ENCODE data around the gene MCRIP1. TPM values are rescaled to one million over a fixed set of nuclear protein-coding genes. Genes with fewer than 3 reads are reported as not detected.
A peak's percentile ranks its signal among the peaks of the same experiment; 100 is the strongest.

MCRIP1 gene
- total and polyA plus RNA-seq, 2 of the 8 experiments (the other 6 are each of a cell fraction or from before 2014, with no cell fraction given) = 103 to 151 TPM

- Histone ChIP-seq H3K9ac (replicated peaks in 1 of 4; ENCODE audit: extremely low read depth in 1 of 4, low read depth in 3 of 4, low read length in 3 of 4) (no peak overlapping the region), H3K79me2 (ENCODE audit: control insufficient read depth in 1 of 2, insufficient read depth in 2 of 2, low read length in 2 of 2) (no peaks in the 10 kb centered on the region), H2BK20ac (ENCODE audit: low read length) (no peak overlapping the region), H3K27me3 (replicated peaks in 1 of 4; ENCODE audit: control insufficient read depth in 3 of 4, extremely low read depth in 1 of 4, insufficient read depth in 3 of 4, low read length in 3 of 4) (peaks cover 11 to 25% (median 19%) of the 10 kb centered on the region in 4 experiments), H2AK5ac (ENCODE audit: low read depth, low read length) (0 out of 2 replicates have a peak overlapping the region, but pooled peaks have one; percentile 53), H3K18ac (ENCODE audit: extremely low read depth, low read length) (no peak overlapping the region; the same call in 1 of the 2 replicates), H2BK120ac (replicated peaks; ENCODE audit: low read depth, low read length) (no peak overlapping the region), H4K20me1 (replicated peaks in 1 of 2; ENCODE audit: control insufficient read depth in 1 of 2, insufficient read depth in 2 of 2, low read length in 2 of 2) (peaks cover 0 to 4% of the 10 kb centered on the region in 2 experiments), H3K56ac (replicated peaks; ENCODE audit: insufficient read length, low read depth, low read length) (no peak overlapping the region), H3K23me2 (ENCODE audit: low read depth, low read length) (peaks cover 2% of the 10 kb centered on the region; the same call in 1 of the 2 replicates), H3K4me3 (ENCODE audit: extremely low read depth in 1 of 4, insufficient read depth in 2 of 4, low read depth in 3 of 4, low read length in 4 of 4) (no peak overlapping the region), H3K4me1 (replicated peaks in 1 of 4; ENCODE audit: control insufficient read depth in 3 of 4, insufficient read depth in 4 of 4, low read length in 3 of 4) (no peaks in the 10 kb centered on the region; a peak in 2 of 7 replicates), H2BK12ac (ENCODE audit: low read depth, low read length) (no peak overlapping the region), H3K27ac (ENCODE audit: low read depth, low read length) (no peak overlapping the region), H4K91ac (replicated peaks; ENCODE audit: insufficient read length, low read length) (no peak overlapping the region), H2BK5ac (ENCODE audit: low read depth, low read length) (peak overlapping the region; percentile 52; the same call in 1 of the 2 replicates), H3K79me1 (ENCODE audit: low read depth, low read length) (no peaks in the 10 kb centered on the region), H3K14ac (ENCODE audit: insufficient read length) (no peak overlapping the region), H4K5ac (ENCODE audit: insufficient read length, low read depth, low read length) (no peak overlapping the region), H2BK15ac (ENCODE audit: low read length) (no peak overlapping the region), H4K8ac (ENCODE audit: extremely low read depth, insufficient read depth, low read length) (peak overlapping the region; percentile 51; the same call in 1 of the 2 replicates), H3K36me3 (ENCODE audit: control insufficient read depth in 2 of 4, insufficient read depth in 4 of 4, low read length in 3 of 4) (peaks cover 0 to under 1% (median 0%) of the 10 kb centered on the region in 4 experiments; a peak in 1 of 8 replicates), H3K23ac (ENCODE audit: insufficient read length) (no peak overlapping the region), H3K9me3 (ENCODE audit: insufficient read depth in 2 of 2, low read depth in 1 of 2, low read length in 1 of 2) (no peaks in the 10 kb centered on the region), H3K4ac (replicated peaks; ENCODE audit: insufficient read length, low read depth, low read length) (no peak overlapping the region), H2AFZ (ENCODE audit: low read length) (no peak overlapping the region), H3K4me2 (ENCODE audit: insufficient read depth in 1 of 2, low read depth in 2 of 2, low read length in 2 of 2) (no peak overlapping the region)
- POLR2A ChIA-PET (ENCODE audit: partially characterized antibody) = interaction anchor here (0.7 to 1.3 kb wide), 2 partner anchors 10 to 86 kb away, joined by 3 read pairs; no protein-coding TSS in a partner anchor
- WGBS, 2 experiments (ENCODE audit: extremely low coverage in 1 of 2, insufficient coverage in 1 of 2, insufficient read length in 1 of 2, insufficient replicate concordance in 2 of 2, low coverage in 1 of 2, low lambda C conversion rate in 2 of 2, missing lambda C conversion rate in 1 of 2) = 83% methylated on average over 6 of the region's 7 CpGs; no CpG with 5 or more reads in 1 of the 2 experiments
- FAIRE-seq (no peak), DNase-seq (ENCODE audit: low read depth in 1 of 2, low spot score in 2 of 2) (no peak)
- TF ChIP-seq CTCF (IDR thresholded peaks at IDR 0.05; ENCODE audit: control extremely low read depth in 1 of 3, insufficient read depth in 1 of 3, low read depth in 1 of 3, low read length in 3 of 3) (no peak), YY1 (IDR thresholded peaks at IDR 0.05; ENCODE audit: low read depth, low read length) (no peak), SIRT6 (IDR thresholded peaks at IDR 0.05; ENCODE audit: low read length) (no peak), CREB1 (IDR thresholded peaks at IDR 0.05) (no peak), ZNF274 (IDR thresholded peaks at IDR 0.05; ENCODE audit: borderline replicate concordance, extremely low read depth, low read length) (no peak), SIN3A (conservative IDR thresholded peaks at IDR 0.05 in 1 of 2, IDR thresholded peaks at IDR 0.05 in 1 of 2; ENCODE audit: low read depth in 1 of 2, low read length in 2 of 2) (no peak), RBBP5 (IDR thresholded peaks at IDR 0.05; ENCODE audit: borderline replicate concordance, low read depth, low read length) (no peak), HDAC6 (IDR thresholded peaks at IDR 0.05; ENCODE audit: low read depth, low read length) (no peak), ASH2L (IDR thresholded peaks at IDR 0.05; ENCODE audit: low read length) (no peak), CBX8 (IDR thresholded peaks at IDR 0.05; ENCODE audit: borderline replicate concordance, low read depth, low read length) (no peak), POU5F1 (IDR thresholded peaks at IDR 0.05; ENCODE audit: low read depth, low read length) (no peak)
- CTCF ChIA-PET (ENCODE audit: partially characterized antibody) = no interaction called here
These were observed 23.5 kb downstream of the MCRIP1 start for GRCh38 chr17:81809556-81809998.

Data from H1 (cell line).